ENCODE measurements around the gene TLNRD1.
"Not testable (repeated sequence)": the region's sequence is repeated elsewhere in the genome, so short reads cannot be mapped to it uniquely, and the experiment has no call there.

Gene TLNRD1

GRCh38 chr15:81000624-81001151 lies at the start of gene TLNRD1:
TLNRD1 (plus strand) TSS chr15:81000923; CDS start chr15:81002272, 1,349 bp downstream.
- peak; percentile 93 for DNase-seq

GRCh38 chr15:80951941-80952340 lies 48.8 kb upstream of the TLNRD1 start:
- no peak for DNase-seq

GRCh38 chr15:80953001-80953952 lies 47.4 kb upstream of the TLNRD1 start:
- no peak for DNase-seq

GRCh38 chr15:80953953-80954778 lies 46.6 kb upstream of the TLNRD1 start:
- DNase-seq = no peak

- DNase-seq = not testable (repeated sequence)
These were observed 44.9 kb upstream of the TLNRD1 start for GRCh38 chr15:80955571-80956452.

- DNase-seq = no peak
These were observed 43.2 kb upstream of the TLNRD1 start for GRCh38 chr15:80957556-80957955.

GRCh38 chr15:80957976-80958375 lies 42.7 kb upstream of the TLNRD1 start:
- DNase-seq = no peak

- DNase-seq = no peak
These were observed 41.8 kb upstream of the TLNRD1 start for GRCh38 chr15:80958818-80959495.

- DNase-seq = not testable (repeated sequence)
These were observed 35.3 kb upstream of the TLNRD1 start for GRCh38 chr15:80965454-80965853.

GRCh38 chr15:80966431-80967197 lies 34.1 kb upstream of the TLNRD1 start:
- DNase-seq = no peak

GRCh38 chr15:80967451-80967850 lies 33.3 kb upstream of the TLNRD1 start:
- peak; percentile 57 for DNase-seq

- no peak for DNase-seq
These were observed 32.7 kb upstream of the TLNRD1 start for GRCh38 chr15:80967991-80968510.

GRCh38 chr15:80969316-80969715 lies 31.4 kb upstream of the TLNRD1 start:
- DNase-seq = no peak

- DNase-seq = peak; percentile 77
These were observed 30.6 kb upstream of the TLNRD1 start for GRCh38 chr15:80970018-80970657.

GRCh38 chr15:80970658-80971057 lies 30.1 kb upstream of the TLNRD1 start:
- DNase-seq = no peak

- no peak for DNase-seq
These were observed 29.6 kb upstream of the TLNRD1 start for GRCh38 chr15:80971143-80971542.

GRCh38 chr15:80972276-80972675 lies 28.4 kb upstream of the TLNRD1 start:
- DNase-seq = no peak

GRCh38 chr15:80974914-80975313 lies 25.8 kb upstream of the TLNRD1 start:
- DNase-seq = no peak

GRCh38 chr15:80976851-80977250 lies 23.9 kb upstream of the TLNRD1 start:
- no peak for DNase-seq

- peak; percentile 79 for DNase-seq
These were observed 23.1 kb upstream of the TLNRD1 start for GRCh38 chr15:80977627-80978036.

Data from right forelimb (tissue), 1 donor.